GM10266 (cell line): ENCODE results near the gene PLP1.

Source experiments
- DNase-seq: peaks from one replicate; pipeline ENCODE4 v3.0.0; 2012; ENCODE audit errors: extremely low spot score
- CTCF ChIP-seq: IDR thresholded peaks from 2 replicates; pipeline ENCODE4 v1.5.1; 2012; ENCODE audit warnings: mild to moderate bottlenecking, low read depth; ENCODE audit not compliant: control insufficient read depth, insufficient read depth; ENCODE audit errors: missing control alignments

PLP1 gene

GRCh38 chrX:103734125-103734760 is 42.4 kb upstream of the PLP1 start:
- DNase-seq = no peak
- TF ChIP-seq CTCF = no peak

- TF ChIP-seq CTCF = no peak
Observed at GRCh38 chrX:103737696-103738095, 38.9 kb upstream of the PLP1 start.

GRCh38 chrX:103739421-103739820 is 37.2 kb upstream of the PLP1 start:
- TF ChIP-seq CTCF = no peak
- DNase-seq = no peak

More at GRCh38 chrX:103737696-103738095, 38.9 kb upstream of the PLP1 start:
- DNase-seq = no peak

- no peak for TF ChIP-seq CTCF
- no peak for DNase-seq
Observed at GRCh38 chrX:103741879-103742278, 34.8 kb upstream of the PLP1 start.

GRCh38 chrX:103742339-103742738 is 34.3 kb upstream of the PLP1 start:
- no peak for TF ChIP-seq CTCF
- no peak for DNase-seq

GRCh38 chrX:103747163-103747562 is 29.5 kb upstream of the PLP1 start:
- no peak for TF ChIP-seq CTCF
- DNase-seq = no peak

GRCh38 chrX:103754401-103754800 is 22.2 kb upstream of the PLP1 start:
- TF ChIP-seq CTCF = no peak
- DNase-seq = no peak
